K562 (cell line): ENCODE results near the gene CPT1A. TPM values are rescaled to one million over a fixed set of nuclear protein-coding genes. Genes with fewer than 3 reads are reported as not detected.
A peak's percentile ranks its signal among the peaks of the same experiment; 100 is the strongest.

Source experiments
- ATF1 ChIP-seq, 2 experiments: fragments of 450-650 bp in 1 of 2; IDR thresholded peaks; 2 replicates each; pipeline ENCODE4 v1.6.1; 2016; ENCODE audit warnings: missing compliant biosample characterization in 1 of 2, missing genetic modification characterization in 1 of 2
- MAZ ChIP-seq, 2 experiments: fragments of 450-650 bp in 1 of 2; sonication (generic) in 1 of 2; formaldehyde crosslinking; IDR thresholded peaks in 1 of 2; conservative IDR thresholded peaks in 1 of 2; 2 replicates each; pipeline versions ENCODE4 v1.4.0 to v1.5.0; 2020; ENCODE audit warnings: mild to moderate bottlenecking in 1 of 2, missing genetic modification reagents in 1 of 2
- MCM7 ChIP-seq, 2 experiments: fragments of 450-650 bp; IDR thresholded peaks; 2 replicates each; pipeline ENCODE4 v1.6.1; 2016 to 2018
- MECOM ChIP-seq: fragments of 250-450 bp; sonication (Bioruptor Pico); IDR thresholded peaks from 2 replicates; pipeline ENCODE4 v1.8.0; 2022; ENCODE audit warnings: inconsistent platforms
- MEF2A ChIP-seq: IDR thresholded peaks from 2 replicates; pipeline ENCODE4 v1.6.1; 2011; ENCODE audit warnings: low read depth, mild to moderate bottlenecking, low read length, moderate library complexity; ENCODE audit not compliant: control insufficient read depth
- MIER1 ChIP-seq: fragments of 450-650 bp; IDR thresholded peaks from 2 replicates; pipeline ENCODE4 v1.6.1; 2016; ENCODE audit warnings: antibody characterized with exemption, mild to moderate bottlenecking, low read depth
- PML ChIP-seq: IDR thresholded peaks from 2 replicates; pipeline ENCODE4 v1.6.1; 2012; ENCODE audit warnings: low read length, inconsistent platforms
- RNF219 ChIP-seq: fragments of 250-450 bp; sonication (Bioruptor Pico); IDR thresholded peaks from 2 replicates; pipeline ENCODE4 v1.5.0; 2022; ENCODE audit warnings: mild to moderate bottlenecking
- TRIM24 ChIP-seq, 2 experiments: fragments of 450-650 bp; IDR thresholded peaks; 2 replicates each; pipeline ENCODE4 v1.6.1; 2016
- ZBTB1 ChIP-seq: sonication (generic); formaldehyde crosslinking; IDR thresholded peaks from 2 replicates; pipeline ENCODE4 v1.8.1; 2023; ENCODE audit warnings: missing genetic modification reagents, low read depth, mild to moderate bottlenecking, borderline replicate concordance
- ZNF23 ChIP-seq: fragments of 250-450 bp; sonication (Bioruptor Pico); IDR thresholded peaks from 2 replicates; pipeline ENCODE4 v1.4.0; 2020; ENCODE audit warnings: mild to moderate bottlenecking
- ZNF318 ChIP-seq, 2 experiments: fragments of 450-650 bp; IDR thresholded peaks; 2 replicates each; pipeline ENCODE4 v1.6.1; 2016; ENCODE audit warnings: mild to moderate bottlenecking in 2 of 2, borderline replicate concordance in 1 of 2, low read depth in 1 of 2, moderate library complexity in 1 of 2
- polyA plus RNA-seq, 8 experiments: library from polyadenylated mRNA; depleted of rRNA in 4 of 8; stranded (reverse) in 5 of 8; unstranded in 3 of 8; fragments of >200 nt; fragmentation: Nextera tagmentation in 2 of 8; fragmentation: Illumina TruSeq in 1 of 8; extraction: Ambion mirVana in 2 of 8; extraction: Trizol in 1 of 8; gene quantifications; 2 replicates each; pipeline versions ENCODE4 v1.2.1 to v1.2.3, GENCODE V29; 2011 to 2014; ENCODE audit warnings: inconsistent platforms in 1 of 8, missing spikeins in 1 of 8
- total RNA-seq, 7 experiments: library from RNA; depleted of rRNA in 6 of 7; stranded (reverse); fragments of >200 nt in 6 of 7; fragmentation: Illumina TruSeq in 2 of 7; extraction: Trizol in 2 of 7; gene quantifications; 2 replicates each; pipeline versions ENCODE4 v1.2.1 to v1.2.3, GENCODE V29; 2011 to 2021; ENCODE audit warnings: low replicate concordance in 1 of 7
- TF ChIP-seq, protein P1 (sequence below): fragments of 250-450 bp; sonication (Bioruptor Pico); IDR thresholded peaks from 2 replicates; pipeline ENCODE4 v1.8.0; 2021; ENCODE audit warnings: borderline replicate concordance, mild to moderate bottlenecking, moderate library complexity; ENCODE audit not compliant: poor library complexity, severe bottlenecking
- TF ChIP-seq, protein P2 (sequence below): sonication (generic); formaldehyde crosslinking; IDR thresholded peaks from 2 replicates; pipeline ENCODE4 v1.8.0; 2022; ENCODE audit warnings: missing genetic modification reagents, mild to moderate bottlenecking, borderline replicate concordance

The CPT1A gene
- total and polyA plus RNA-seq, 9 of the 15 experiments (the other 6 are each of a cell fraction or from before 2014, with no cell fraction given): 2.6 to 29.1 (median 12.3) TPM

DNA sequence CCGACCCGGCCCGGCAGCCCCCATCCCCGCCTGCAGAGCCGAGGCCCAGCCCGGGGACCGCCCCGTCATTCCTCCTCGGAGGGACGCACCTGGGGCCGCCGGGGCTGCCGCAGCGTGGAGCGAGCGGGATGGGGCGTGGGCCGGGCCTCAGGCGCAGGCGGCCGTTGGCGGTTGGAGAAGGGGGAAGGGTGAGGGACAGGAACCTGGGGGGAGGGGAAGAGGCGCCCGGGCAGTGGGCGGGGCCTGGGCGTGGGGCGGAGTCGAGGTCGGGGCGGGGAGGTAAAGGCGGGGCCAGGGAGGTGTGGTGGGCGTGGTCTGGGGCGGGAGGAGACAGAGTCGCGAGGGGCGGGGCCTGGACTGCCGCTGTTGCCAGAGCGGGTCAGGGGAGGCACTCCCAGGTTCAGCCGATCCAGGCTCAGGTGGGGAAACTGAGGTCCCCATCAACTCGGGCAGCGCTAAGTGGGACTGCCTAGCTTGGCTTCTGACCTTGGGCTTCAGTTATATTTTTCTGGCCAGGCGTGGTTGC, 90.3 kb downstream of the CPT1A start, which contains the start of gene TESMIN (continued):
- TF ChIP-seq TRIM24 (IDR thresholded peaks at IDR 0.05) (peak in 1 of 2 experiments; percentile 76; a peak in 2 of 4 replicates), RNF219 (CRISPR knock-in tag) (no peak), MIER1 (no peak), PML (peak; percentile 30; the same call in 1 of the 2 replicates), ZNF23 (CRISPR knock-in tag) (no peak), MEF2A (no peak), MECOM (CRISPR knock-in tag) (no peak), ATF1 (CRISPR knock-in tag; IDR thresholded peaks at IDR 0.05) (no peak), ATF1 (tag; IDR thresholded peaks at IDR 0.05) (no peak), MCM7 (IDR thresholded peaks at IDR 0.05) (no peak), ZBTB1 (CRISPR knock-in tag) (no peak), ZNF318 (IDR thresholded peaks at IDR 0.05; ENCODE audit: borderline replicate concordance in 1 of 2, low read depth in 1 of 2) (no peak), MAZ (CRISPR knock-in tag; conservative IDR thresholded peaks at IDR 0.05 in 1 of 2, IDR thresholded peaks at IDR 0.05 in 1 of 2) (peak; percentile 64 to 84)
- TF ChIP-seq, protein P1, sequence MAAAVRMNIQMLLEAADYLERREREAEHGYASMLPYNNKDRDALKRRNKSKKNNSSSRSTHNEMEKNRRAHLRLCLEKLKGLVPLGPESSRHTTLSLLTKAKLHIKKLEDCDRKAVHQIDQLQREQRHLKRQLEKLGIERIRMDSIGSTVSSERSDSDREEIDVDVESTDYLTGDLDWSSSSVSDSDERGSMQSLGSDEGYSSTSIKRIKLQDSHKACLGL (CRISPR knock-in tag): no peak
- TF ChIP-seq, protein P2, sequence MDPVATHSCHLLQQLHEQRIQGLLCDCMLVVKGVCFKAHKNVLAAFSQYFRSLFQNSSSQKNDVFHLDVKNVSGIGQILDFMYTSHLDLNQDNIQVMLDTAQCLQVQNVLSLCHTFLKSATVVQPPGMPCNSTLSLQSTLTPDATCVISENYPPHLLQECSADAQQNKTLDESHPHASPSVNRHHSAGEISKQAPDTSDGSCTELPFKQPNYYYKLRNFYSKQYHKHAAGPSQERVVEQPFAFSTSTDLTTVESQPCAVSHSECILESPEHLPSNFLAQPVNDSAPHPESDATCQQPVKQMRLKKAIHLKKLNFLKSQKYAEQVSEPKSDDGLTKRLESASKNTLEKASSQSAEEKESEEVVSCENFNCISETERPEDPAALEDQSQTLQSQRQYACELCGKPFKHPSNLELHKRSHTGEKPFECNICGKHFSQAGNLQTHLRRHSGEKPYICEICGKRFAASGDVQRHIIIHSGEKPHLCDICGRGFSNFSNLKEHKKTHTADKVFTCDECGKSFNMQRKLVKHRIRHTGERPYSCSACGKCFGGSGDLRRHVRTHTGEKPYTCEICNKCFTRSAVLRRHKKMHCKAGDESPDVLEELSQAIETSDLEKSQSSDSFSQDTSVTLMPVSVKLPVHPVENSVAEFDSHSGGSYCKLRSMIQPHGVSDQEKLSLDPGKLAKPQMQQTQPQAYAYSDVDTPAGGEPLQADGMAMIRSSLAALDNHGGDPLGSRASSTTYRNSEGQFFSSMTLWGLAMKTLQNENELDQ (CRISPR knock-in tag): no peak
